SK-N-SH (cell line): Measurements from ENCODE around the gene RNU7-1. TPM values are rescaled to one million over a fixed set of nuclear protein-coding genes. Genes with fewer than 3 reads are reported as not detected.

Source experiments
- CTCF ChIA-PET: fragments of 300-600, 350-600 bp; formaldehyde crosslinking; extraction: SDS; loops from one replicate; lab custom pipeline; 2021; lab: Yijun Ruan, JAX
- POLR2A ChIA-PET: fragments of 350-600 bp; sonication (Branson Sonifier 250); formaldehyde crosslinking; extraction: SDS; loops from one replicate; lab custom pipeline; 2020; ENCODE audit warnings: antibody characterized with exemption, inconsistent platforms; lab: Yijun Ruan, JAX
- DNase-seq: peaks from one replicate; pipeline ENCODE4 v3.0.0; 2012
- H2AFZ ChIP-seq: fragments of 200-600 bp; sonication (generic); 2 replicates; pipeline ENCODE4 v1.8.1; 2016; ENCODE audit warnings: antibody characterized with exemption, mild to moderate bottlenecking, low read depth
- H3F3A ChIP-seq: fragments of 200-600 bp; sonication (generic); replicated peaks from 2 replicates; pipeline ENCODE3; 2016; ENCODE audit warnings: antibody characterized with exemption, mild to moderate bottlenecking; ENCODE audit not compliant: insufficient read depth
- H3K27ac ChIP-seq, 2 experiments: fragments of 200-500 bp in 1 of 2; fragments of 200-600 bp in 1 of 2; sonication (Bioruptor generic) in 1 of 2; sonication (generic), shearing (Covaris generic) in 1 of 2; 2 replicates each; pipeline versions ENCODE4 v1.5.1 to v1.6.1; 2014 to 2016; ENCODE audit warnings: low read depth in 2 of 2, inconsistent platforms in 1 of 2, low read length in 1 of 2, mild to moderate bottlenecking in 1 of 2, mixed read lengths in 1 of 2
- H3K27me3 ChIP-seq: fragments of 200-600 bp; sonication (generic), shearing (Covaris generic); 2 replicates; pipeline ENCODE4 v1.6.1; 2016; ENCODE audit warnings: mixed run types; ENCODE audit not compliant: insufficient read depth
- H3K36me3 ChIP-seq, 2 experiments: fragments of 200-500 bp in 1 of 2; fragments of 200-600 bp in 1 of 2; sonication (Bioruptor generic) in 1 of 2; sonication (generic) in 1 of 2; replicated peaks in 1 of 2; 2 replicates each; pipeline versions ENCODE3 to v1.5.1; 2014 to 2016; ENCODE audit warnings: low read length in 1 of 2, mild to moderate bottlenecking in 1 of 2; ENCODE audit not compliant: insufficient read depth in 2 of 2, control insufficient read depth in 1 of 2
- H3K4me1 ChIP-seq, 2 experiments: fragments of 200-500 bp in 1 of 2; fragments of 200-600 bp in 1 of 2; sonication (Bioruptor generic) in 1 of 2; sonication (generic), shearing (Covaris generic) in 1 of 2; 2 replicates each; pipeline versions ENCODE4 v1.5.1 to v1.6.1; 2014 to 2016; ENCODE audit warnings: low read depth in 1 of 2, low read length in 1 of 2, mixed run types in 1 of 2; ENCODE audit not compliant: insufficient read depth in 2 of 2, control insufficient read depth in 1 of 2
- H3K4me2 ChIP-seq: fragments of 200-600 bp; sonication (generic), shearing (Covaris generic); 2 replicates; pipeline ENCODE4 v1.6.1; 2017; ENCODE audit warnings: mixed run types
- H3K4me3 ChIP-seq, 2 experiments: fragments of 200-500 bp in 1 of 2; fragments of 200-600 bp in 1 of 2; sonication (Bioruptor generic) in 1 of 2; sonication (generic), shearing (Covaris generic) in 1 of 2; 2 replicates each; pipeline versions ENCODE4 v1.5.1 to v1.8.1; 2014 to 2016; ENCODE audit warnings: low read depth in 2 of 2, inconsistent platforms in 1 of 2, low read length in 1 of 2, mild to moderate bottlenecking in 1 of 2, mixed read lengths in 1 of 2, moderate library complexity in 1 of 2
- H3K79me2 ChIP-seq: fragments of 200-600 bp; sonication (generic); 2 replicates; pipeline ENCODE4 v1.8.1; 2017; ENCODE audit warnings: mild to moderate bottlenecking; ENCODE audit not compliant: insufficient read depth
- H3K9ac ChIP-seq: fragments of 200-600 bp; sonication (generic); 2 replicates; pipeline ENCODE4 v1.6.1; 2017; ENCODE audit warnings: mixed run types
- H3K9me2 ChIP-seq: fragments of 200-600 bp; sonication (generic); 2 replicates; pipeline ENCODE4 v1.6.1; 2017; ENCODE audit warnings: mixed run types
- H3K9me3 ChIP-seq: fragments of 200-600 bp; sonication (generic); 2 replicates; pipeline ENCODE4 v1.6.1; 2017; ENCODE audit warnings: mixed run types, mild to moderate bottlenecking, moderate library complexity
- H4K20me1 ChIP-seq: fragments of 200-600 bp; sonication (generic); 2 replicates; pipeline ENCODE4 v1.6.1; 2017; ENCODE audit warnings: mild to moderate bottlenecking, mixed run types; ENCODE audit not compliant: insufficient read depth
- CHD2 ChIP-seq: fragments of 150-350 bp; IDR thresholded peaks from 2 replicates; pipeline ENCODE4 v1.6.1; 2018; ENCODE audit warnings: low read length; ENCODE audit not compliant: partially characterized antibody
- EP300 ChIP-seq, 2 experiments: IDR thresholded peaks; 2 replicates each; pipeline versions ENCODE4 v1.4.0 to v1.6.1; 2012; ENCODE audit warnings: borderline replicate concordance in 1 of 2, low read depth in 1 of 2, low read length in 1 of 2
- EZH2phosphoT487 ChIP-seq: fragments of 200-600 bp; sonication (generic); IDR thresholded peaks from 2 replicates; pipeline ENCODE4 v1.6.1; 2017; ENCODE audit warnings: low read depth, mixed run types, mild to moderate bottlenecking, antibody characterized with exemption, moderate library complexity, borderline replicate concordance
- FOXJ3 ChIP-seq: sonication (generic); formaldehyde crosslinking; IDR thresholded peaks from 2 replicates; pipeline ENCODE4 v1.5.1; 2020; ENCODE audit warnings: mild to moderate bottlenecking, missing genetic modification reagents
- GABPA ChIP-seq: IDR thresholded peaks from 2 replicates; pipeline ENCODE4 v1.4.0; 2012; ENCODE audit warnings: low read depth, mild to moderate bottlenecking
- MXI1 ChIP-seq: IDR thresholded peaks from 2 replicates; pipeline ENCODE4 v1.6.1; 2012; ENCODE audit warnings: mild to moderate bottlenecking, low read depth, low read length, improper control_type of control experiment
- NFIC ChIP-seq: IDR thresholded peaks from 2 replicates; pipeline ENCODE4 v1.4.0; 2012; ENCODE audit warnings: borderline replicate concordance
- NRF1 ChIP-seq: IDR thresholded peaks from 2 replicates; pipeline ENCODE4 v1.6.1; 2012; ENCODE audit warnings: low read depth, mild to moderate bottlenecking, low read length
- SMC3 ChIP-seq: IDR thresholded peaks from 2 replicates; pipeline ENCODE4 v1.6.1; 2012; ENCODE audit warnings: low read depth, low read length, improper control_type of control experiment
- TAF1 ChIP-seq: IDR thresholded peaks from 2 replicates; pipeline ENCODE4 v1.6.1; 2012; ENCODE audit warnings: low read depth, mild to moderate bottlenecking, low read length, moderate library complexity, borderline replicate concordance
- TCF12 ChIP-seq: IDR thresholded peaks from 2 replicates; pipeline ENCODE4 v1.4.0; 2012
- YY1 ChIP-seq: IDR thresholded peaks from 2 replicates; pipeline ENCODE4 v1.4.0; 2012; ENCODE audit warnings: low read depth, mild to moderate bottlenecking
- WGBS: methylation state at CpG from one replicate; pipeline ENCODE4 v1.1.6; 2017; ENCODE audit warnings: low lambda C conversion rate; 5-methylcytosine and 5-hydroxymethylcytosine counted together
- polyA plus RNA-seq, 3 experiments: library from polyadenylated mRNA; depleted of rRNA; stranded (reverse); fragments of >200 nt; gene quantifications; 2 replicates each; pipeline ENCODE4 v1.2.3, GENCODE V29; 2012
- TF ChIP-seq, protein P1 (sequence below): fragments of 150-350 bp; IDR thresholded peaks from 2 replicates; pipeline ENCODE4 v1.6.1; 2016; ENCODE audit warnings: mild to moderate bottlenecking, low read depth, low read length
- TF ChIP-seq, protein P2 (sequence below): fragments of 200-600 bp; sonication (generic); IDR thresholded peaks from 2 replicates; pipeline ENCODE4 v1.6.1; 2017; ENCODE audit warnings: antibody characterized with exemption, mild to moderate bottlenecking, moderate library complexity
- TF ChIP-seq, protein P3 (sequence below): IDR thresholded peaks from 2 replicates; pipeline ENCODE4 v1.4.0; 2012; ENCODE audit warnings: low read depth, borderline replicate concordance

RNU7-1 gene
- polyA plus RNA-seq, 1 of the 3 experiments (the other 2 are of a cell fraction): not detected

DNA sequence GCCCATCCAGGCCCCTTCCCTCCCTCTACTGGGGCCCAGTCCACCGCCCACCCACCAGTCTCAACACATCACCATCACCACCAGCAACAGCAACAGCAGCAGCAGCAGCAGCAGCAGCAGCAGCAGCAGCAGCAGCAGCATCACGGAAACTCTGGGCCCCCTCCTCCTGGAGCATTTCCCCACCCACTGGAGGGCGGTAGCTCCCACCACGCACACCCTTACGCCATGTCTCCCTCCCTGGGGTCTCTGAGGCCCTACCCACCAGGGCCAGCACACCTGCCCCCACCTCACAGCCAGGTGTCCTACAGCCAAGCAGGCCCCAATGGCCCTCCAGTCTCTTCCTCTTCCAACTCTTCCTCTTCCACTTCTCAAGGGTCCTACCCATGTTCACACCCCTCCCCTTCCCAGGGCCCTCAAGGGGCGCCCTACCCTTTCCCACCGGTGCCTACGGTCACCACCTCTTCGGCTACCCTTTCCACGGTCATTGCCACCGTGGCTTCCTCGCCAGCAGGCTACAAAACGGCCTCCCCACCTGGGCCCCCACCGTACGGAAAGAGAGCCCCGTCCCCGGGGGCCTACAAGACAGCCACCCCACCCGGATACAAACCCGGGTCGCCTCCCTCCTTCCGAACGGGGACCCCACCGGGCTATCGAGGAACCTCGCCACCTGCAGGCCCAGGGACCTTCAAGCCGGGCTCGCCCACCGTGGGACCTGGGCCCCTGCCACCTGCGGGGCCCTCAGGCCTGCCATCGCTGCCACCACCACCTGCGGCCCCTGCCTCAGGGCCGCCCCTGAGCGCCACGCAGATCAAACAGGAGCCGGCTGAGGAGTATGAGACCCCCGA, 6.8 kb upstream of the RNU7-1 start:
- TF ChIP-seq CHD2: no peak
- TF ChIP-seq NRF1: no peak
- no peak for TF ChIP-seq EZH2phosphoT487
- TF ChIP-seq EP300 (IDR thresholded peaks at IDR 0.05; ENCODE audit: borderline replicate concordance in 1 of 2, low read depth in 1 of 2, low read length in 1 of 2): no peak
- no peak for TF ChIP-seq FOXJ3 (CRISPR knock-in tag)
- no peak for TF ChIP-seq TCF12
- TF ChIP-seq MXI1: no peak
- TF ChIP-seq, protein P1, sequence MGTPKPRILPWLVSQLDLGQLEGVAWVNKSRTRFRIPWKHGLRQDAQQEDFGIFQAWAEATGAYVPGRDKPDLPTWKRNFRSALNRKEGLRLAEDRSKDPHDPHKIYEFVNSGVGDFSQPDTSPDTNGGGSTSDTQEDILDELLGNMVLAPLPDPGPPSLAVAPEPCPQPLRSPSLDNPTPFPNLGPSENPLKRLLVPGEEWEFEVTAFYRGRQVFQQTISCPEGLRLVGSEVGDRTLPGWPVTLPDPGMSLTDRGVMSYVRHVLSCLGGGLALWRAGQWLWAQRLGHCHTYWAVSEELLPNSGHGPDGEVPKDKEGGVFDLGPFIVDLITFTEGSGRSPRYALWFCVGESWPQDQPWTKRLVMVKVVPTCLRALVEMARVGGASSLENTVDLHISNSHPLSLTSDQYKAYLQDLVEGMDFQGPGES: no peak
- TF ChIP-seq, protein P2, sequence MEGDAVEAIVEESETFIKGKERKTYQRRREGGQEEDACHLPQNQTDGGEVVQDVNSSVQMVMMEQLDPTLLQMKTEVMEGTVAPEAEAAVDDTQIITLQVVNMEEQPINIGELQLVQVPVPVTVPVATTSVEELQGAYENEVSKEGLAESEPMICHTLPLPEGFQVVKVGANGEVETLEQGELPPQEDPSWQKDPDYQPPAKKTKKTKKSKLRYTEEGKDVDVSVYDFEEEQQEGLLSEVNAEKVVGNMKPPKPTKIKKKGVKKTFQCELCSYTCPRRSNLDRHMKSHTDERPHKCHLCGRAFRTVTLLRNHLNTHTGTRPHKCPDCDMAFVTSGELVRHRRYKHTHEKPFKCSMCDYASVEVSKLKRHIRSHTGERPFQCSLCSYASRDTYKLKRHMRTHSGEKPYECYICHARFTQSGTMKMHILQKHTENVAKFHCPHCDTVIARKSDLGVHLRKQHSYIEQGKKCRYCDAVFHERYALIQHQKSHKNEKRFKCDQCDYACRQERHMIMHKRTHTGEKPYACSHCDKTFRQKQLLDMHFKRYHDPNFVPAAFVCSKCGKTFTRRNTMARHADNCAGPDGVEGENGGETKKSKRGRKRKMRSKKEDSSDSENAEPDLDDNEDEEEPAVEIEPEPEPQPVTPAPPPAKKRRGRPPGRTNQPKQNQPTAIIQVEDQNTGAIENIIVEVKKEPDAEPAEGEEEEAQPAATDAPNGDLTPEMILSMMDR: no peak
- no peak for TF ChIP-seq NFIC
- no peak for TF ChIP-seq GABPA
- no peak for TF ChIP-seq TAF1
- TF ChIP-seq, protein P3, sequence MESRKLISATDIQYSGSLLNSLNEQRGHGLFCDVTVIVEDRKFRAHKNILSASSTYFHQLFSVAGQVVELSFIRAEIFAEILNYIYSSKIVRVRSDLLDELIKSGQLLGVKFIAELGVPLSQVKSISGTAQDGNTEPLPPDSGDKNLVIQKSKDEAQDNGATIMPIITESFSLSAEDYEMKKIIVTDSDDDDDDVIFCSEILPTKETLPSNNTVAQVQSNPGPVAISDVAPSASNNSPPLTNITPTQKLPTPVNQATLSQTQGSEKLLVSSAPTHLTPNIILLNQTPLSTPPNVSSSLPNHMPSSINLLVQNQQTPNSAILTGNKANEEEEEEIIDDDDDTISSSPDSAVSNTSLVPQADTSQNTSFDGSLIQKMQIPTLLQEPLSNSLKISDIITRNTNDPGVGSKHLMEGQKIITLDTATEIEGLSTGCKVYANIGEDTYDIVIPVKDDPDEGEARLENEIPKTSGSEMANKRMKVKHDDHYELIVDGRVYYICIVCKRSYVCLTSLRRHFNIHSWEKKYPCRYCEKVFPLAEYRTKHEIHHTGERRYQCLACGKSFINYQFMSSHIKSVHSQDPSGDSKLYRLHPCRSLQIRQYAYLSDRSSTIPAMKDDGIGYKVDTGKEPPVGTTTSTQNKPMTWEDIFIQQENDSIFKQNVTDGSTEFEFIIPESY: no peak
- TF ChIP-seq YY1: no peak
- no peak for TF ChIP-seq SMC3
- Histone ChIP-seq H3K79me2 (peaks cover 56% of the 10 kb centered on the region), H3F3A (peaks cover 53% of the 10 kb centered on the region), H3K27ac (peak overlapping the region; percentile 60 to 90), H3K27me3 (no peaks in the 10 kb centered on the region), H3K4me2 (peak overlapping the region; percentile 92), H3K9me2 (no peaks in the 10 kb centered on the region), H3K9me3 (no peaks in the 10 kb centered on the region), H4K20me1 (peaks cover 25% of the 10 kb centered on the region), H3K4me3 (peak overlapping the region in 1 of 2 experiments; percentile 53; a peak in 3 of 4 replicates), H2AFZ (no peak overlapping the region), H3K36me3 (peaks cover 60 to 74% of the 10 kb centered on the region in 2 experiments), H3K4me1 (peaks cover 0 to 18% of the 10 kb centered on the region in 2 experiments; a peak in 2 of 4 replicates), H3K9ac (peak overlapping the region; percentile 76)
- WGBS: 80% methylated on average over 26 of the region's 36 CpGs
- peak; percentile 51 for DNase-seq
- ChIA-PET CTCF (interaction anchor here (1.0 to 9.2 kb wide), 5 partner anchors 7 to 172 kb away, joined by 3 to 134 read pairs (median 15); partner anchors contain the start of genes C1RL and SPSB2), POLR2A (interaction anchor here (0.8 to 1.3 kb wide), 8 partner anchors 8 to 248 kb away, joined by 3 to 15 read pairs (median 4); partner anchors contain the start of genes ENO2, SPSB2 and ZNF384)
